Left lung (tissue), 10 donors: ENCODE data around the gene APELA. TPM values are rescaled to one million over a fixed set of nuclear protein-coding genes. Genes with fewer than 3 reads are reported as not detected.
A peak's percentile ranks its signal among the peaks of the same experiment; 100 is the strongest.
"Not testable (repeated sequence)": the region's sequence is repeated elsewhere in the genome, so short reads cannot be mapped to it uniquely, and the experiment has no call there.

Experiments used
- ATAC-seq: fragments of 200-7000 bp; cut with Tn5 transposase; one replicate; pipeline ENCODE4 v1.9.1; 2020; ENCODE audit warnings: moderate library complexity
- DNase-seq, 4 donors: peaks; one replicate each; pipeline ENCODE4 v3.0.0-alpha.2; 2013 to 2020
- H3K27ac ChIP-seq, 2 donors: fragments of 200-600 bp; sonication (generic) in 1 of 2; one replicate each; pipeline versions ENCODE4 v1.5.0 to v1.8.0; 2020 to 2021
- H3K27me3 ChIP-seq, 2 donors: fragments of 200-600 bp; sonication (generic) in 1 of 2; one replicate each; pipeline versions ENCODE4 v1.5.0 to v1.8.0; 2020 to 2021
- H3K36me3 ChIP-seq, 2 donors: fragments of 200-600 bp; sonication (generic) in 1 of 2; one replicate each; pipeline versions ENCODE4 v1.5.0 to v1.8.0; 2020 to 2021
- H3K4me1 ChIP-seq, 2 donors: fragments of 200-600 bp; one replicate each; pipeline ENCODE4 v1.8.0; 2021
- H3K4me3 ChIP-seq, 2 donors: fragments of 200-600 bp; sonication (generic) in 1 of 2; one replicate each; pipeline versions ENCODE4 v1.5.0 to v1.8.0; 2020 to 2021; ENCODE audit warnings: mild to moderate bottlenecking in 1 of 2
- H3K9me3 ChIP-seq, 2 donors: fragments of 200-600 bp; sonication (generic) in 1 of 2; one replicate each; pipeline versions ENCODE4 v1.5.0 to v1.8.0; 2020 to 2021
- CTCF ChIP-seq, 2 donors: fragments of 200-600 bp; sonication (generic) in 1 of 2; IDR thresholded peaks; one replicate each; pipeline versions ENCODE4 v1.5.0 to v1.8.0; 2021; ENCODE audit warnings: antibody characterized with exemption in 2 of 2
- intact Hi-C, 2 donors: fragments of 100-400 bp; cut with DNase I; formaldehyde crosslinking; loops; one replicate each; pipeline versions ENCODE4 v1.11.2 to v1.14.2; 2022
- polyA plus RNA-seq, 6 donors: library from polyadenylated mRNA; unstranded; fragments of 120-200 nt; gene quantifications; one replicate each; pipeline ENCODE4 v1.2.1, GENCODE V29; 2013; ENCODE audit not compliant: insufficient read length in 6 of 6
- total RNA-seq, 2 donors: library from RNA; stranded (reverse); fragmentation: NEBNext Ultra II Directional; extraction: Animal tissue kit (Norgen Biotek cat#: 25700); gene quantifications; one replicate each; pipeline ENCODE4 v1.2.1, GENCODE V29; 2021
- donor health status: DM: no; HTN: yes; CAD: no.
- donor health status: DM: no; HTN: no; CAD: no.

APELA gene
- total and polyA plus RNA-seq, 8 donors: 0.18 to 0.44 (median 0.28) TPM; not detected in 1

GRCh38 chr4:164931551-164932324 lies 54.8 kb downstream of the APELA start:
- Histone ChIP-seq H3K27me3 (no peaks in the 10 kb centered on the region), H3K4me3 (no peak overlapping the region), H3K9me3 (no peaks in the 10 kb centered on the region), H3K27ac (no peak overlapping the region), H3K36me3 (no peaks in the 10 kb centered on the region), H3K4me1 (no peaks in the 10 kb centered on the region)
- DNase-seq (no peak), ATAC-seq (peak; percentile 32)
- intact Hi-C loops: no loop called here
- no peak for TF ChIP-seq CTCF (IDR thresholded peaks at IDR 0.05)

GRCh38 chr4:164933244-164933643 lies 56.3 kb downstream of the APELA start:
- H3K4me1 ChIP-seq: no peaks in the 10 kb centered on the region
- no peak overlapping the region for H3K4me3 ChIP-seq
- DNase-seq (no peak), ATAC-seq (no peak)
- H3K27me3 ChIP-seq: no peaks in the 10 kb centered on the region
- intact Hi-C loops: no loop called here
- no peak for TF ChIP-seq CTCF (IDR thresholded peaks at IDR 0.05)
- H3K9me3 ChIP-seq: no peaks in the 10 kb centered on the region
- H3K27ac ChIP-seq: no peak overlapping the region
- H3K36me3 ChIP-seq: no peaks in the 10 kb centered on the region

- Histone ChIP-seq H3K36me3 (no peaks in the 10 kb centered on the region), H3K27ac (no peak overlapping the region), H3K4me3 (no peak overlapping the region), H3K27me3 (no peaks in the 10 kb centered on the region), H3K4me1 (no peaks in the 10 kb centered on the region), H3K9me3 (no peaks in the 10 kb centered on the region)
- intact Hi-C loops: no loop called here
- no peak for DNase-seq
- ATAC-seq: no peak
- no peak for TF ChIP-seq CTCF (IDR thresholded peaks at IDR 0.05)
These were observed 58.4 kb downstream of the APELA start for GRCh38 chr4:164935363-164935762.

GRCh38 chr4:164935865-164936606 lies 59.1 kb downstream of the APELA start:
- H3K36me3 ChIP-seq, ATAC-seq, H3K27ac ChIP-seq, H3K4me1 ChIP-seq, H3K4me3 ChIP-seq, H3K9me3 ChIP-seq, DNase-seq, H3K27me3 ChIP-seq, intact Hi-C loops: not testable (repeated sequence)

- H3K36me3 ChIP-seq: no peaks in the 10 kb centered on the region
- DNase-seq (peak in 2 of 4 donors; percentile 44 to 69), ATAC-seq (peak; percentile 35)
- intact Hi-C loops: no loop called here
- no peaks in the 10 kb centered on the region for H3K27me3 ChIP-seq
- no peak overlapping the region for H3K27ac ChIP-seq
- H3K4me1 ChIP-seq: no peaks in the 10 kb centered on the region
- TF ChIP-seq CTCF (IDR thresholded peaks at IDR 0.05): no peak
- no peaks in the 10 kb centered on the region for H3K9me3 ChIP-seq
- H3K4me3 ChIP-seq: no peak overlapping the region
These were observed 60.7 kb downstream of the APELA start for GRCh38 chr4:164937576-164938270.
